Upper lobe of left lung (tissue), 4 donors: Measurements from ENCODE around the gene CA10.

Experiments used
- POLR2A ChIP-seq, 4 donors: fragments of 450-650 bp; IDR thresholded peaks; one replicate each; pipeline ENCODE4 v1.5.1; 2016 to 2017; ENCODE audit warnings: antibody characterized with exemption in 4 of 4, mild to moderate bottlenecking in 2 of 4
- POLR2AphosphoS5 ChIP-seq, 2 donors: sonication (generic); formaldehyde crosslinking; IDR thresholded peaks; one replicate each; pipeline ENCODE4 v1.5.1; 2017; ENCODE audit warnings: antibody characterized with exemption in 2 of 2
- TF ChIP-seq, protein P1 (sequence below), 6 experiments: fragments of 450-650 bp in 4 of 6; fragments of 200-600 bp in 2 of 6; sonication (generic) in 2 of 6; IDR thresholded peaks; one replicate each; pipeline ENCODE4 v1.5.1; 2016 to 2019; ENCODE audit warnings: antibody characterized with exemption in 6 of 6

- TF ChIP-seq, protein P1, sequence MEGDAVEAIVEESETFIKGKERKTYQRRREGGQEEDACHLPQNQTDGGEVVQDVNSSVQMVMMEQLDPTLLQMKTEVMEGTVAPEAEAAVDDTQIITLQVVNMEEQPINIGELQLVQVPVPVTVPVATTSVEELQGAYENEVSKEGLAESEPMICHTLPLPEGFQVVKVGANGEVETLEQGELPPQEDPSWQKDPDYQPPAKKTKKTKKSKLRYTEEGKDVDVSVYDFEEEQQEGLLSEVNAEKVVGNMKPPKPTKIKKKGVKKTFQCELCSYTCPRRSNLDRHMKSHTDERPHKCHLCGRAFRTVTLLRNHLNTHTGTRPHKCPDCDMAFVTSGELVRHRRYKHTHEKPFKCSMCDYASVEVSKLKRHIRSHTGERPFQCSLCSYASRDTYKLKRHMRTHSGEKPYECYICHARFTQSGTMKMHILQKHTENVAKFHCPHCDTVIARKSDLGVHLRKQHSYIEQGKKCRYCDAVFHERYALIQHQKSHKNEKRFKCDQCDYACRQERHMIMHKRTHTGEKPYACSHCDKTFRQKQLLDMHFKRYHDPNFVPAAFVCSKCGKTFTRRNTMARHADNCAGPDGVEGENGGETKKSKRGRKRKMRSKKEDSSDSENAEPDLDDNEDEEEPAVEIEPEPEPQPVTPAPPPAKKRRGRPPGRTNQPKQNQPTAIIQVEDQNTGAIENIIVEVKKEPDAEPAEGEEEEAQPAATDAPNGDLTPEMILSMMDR (IDR thresholded peaks at IDR 0.05) = no peak
- TF ChIP-seq POLR2A (IDR thresholded peaks at IDR 0.05) = no peak
- no peak for TF ChIP-seq POLR2AphosphoS5 (IDR thresholded peaks at IDR 0.05)
Measured at GRCh38 chr17:51911237-51911636, 247.3 kb downstream of the CA10 start.
